Heart left ventricle (tissue), 13 donors: ENCODE results near the gene SLC35G6.

Experiments used
- CTCF ChIP-seq, 12 donors: fragments of 200-600 bp; sonication (generic) in 4 of 12; IDR thresholded peaks; one replicate each; pipeline versions ENCODE4 v1.5.0 to v1.8.0; 2018 to 2022; ENCODE audit warnings: antibody characterized with exemption in 12 of 12, mild to moderate bottlenecking in 5 of 12
- POLR2A ChIP-seq, 2 donors: fragments of 450-650 bp; IDR thresholded peaks; one replicate each; pipeline ENCODE4 v1.6.1; 2017; ENCODE audit warnings: antibody characterized with exemption in 2 of 2, mild to moderate bottlenecking in 2 of 2, moderate library complexity in 2 of 2
- donor health status: ischemic (EF 13 %, LVEDD 7.1; RV severe dilation, severe dysfunction).
- donor health status: DM: no; HTN: yes; CAD: no.
- donor health status: DM: no; HTN: no; CAD: no.
- donor health status: ischemic (EF 25% LVEDD 6.9; RV normal size, moderate dysfunction).
- donor health status: ischemic (EF 25% LVEDD 5.7; RV mildly dilated, moderate dysfunction).
- donor health status: ischemic (EF 35%, LVEDD 5.7; RV mildly dilated, moderate dysfunction).
- donor health status: nonischemic (EF 11% LVEDD 7.7; RV severe dilation, severe dysfunction).
- donor health status: DM: yes; HTN: yes; CAD: no.
- donor health status: PGD.
- donor health status: ischemic (EF 29% LVEDD 5.4; RV normal size, mild dysfunction).
- donor health status: nonischemic (EF 23%, LVEDD 6.1; RV moderate dilation, normal function).

GRCh38 chr17:7437950-7438614, 43.2 kb upstream of the SLC35G6 start:
- TF ChIP-seq CTCF (IDR thresholded peaks at IDR 0.05) (no peak), POLR2A (IDR thresholded peaks at IDR 0.05) (no peak)
